ENCODE measurements around the gene IVD. TPM values are rescaled to one million over a fixed set of nuclear protein-coding genes. Genes with fewer than 3 reads are reported as not detected.

IVD gene
- total RNA-seq, 4 donors from 2014 or later, result 38.8 to 50.7 (median 44.7) TPM

- H3K27ac ChIP-seq (replicated peaks in 1 of 4), result peak overlapping the region in 1 of 4 donors; percentile 89
- intact Hi-C loops (cut with DNase I), result no loop called here
- peaks cover 0 to 34% (median 15%) of the 10 kb centered on the region in 4 donors for H3K27me3 ChIP-seq
- DNase-seq (ENCODE audit: extremely low spot score), result no peak
- no peaks in the 10 kb centered on the region for H3K9me3 ChIP-seq
- peaks cover 52 to 67% (median 63%) of the 10 kb centered on the region in 4 donors for H3K4me1 ChIP-seq
- 30% methylated on average over 14 of the region's 15 CpGs for WGBS
- H3K36me3 ChIP-seq, result no peaks in the 10 kb centered on the region
- TF ChIP-seq POLR2AphosphoS5 (IDR thresholded peaks at IDR 0.05) (no peak), POLR2A (IDR thresholded peaks at IDR 0.05; ENCODE audit: low read depth) (no peak), EP300 (IDR thresholded peaks at IDR 0.05) (no peak)
- TF ChIP-seq, protein P1, sequence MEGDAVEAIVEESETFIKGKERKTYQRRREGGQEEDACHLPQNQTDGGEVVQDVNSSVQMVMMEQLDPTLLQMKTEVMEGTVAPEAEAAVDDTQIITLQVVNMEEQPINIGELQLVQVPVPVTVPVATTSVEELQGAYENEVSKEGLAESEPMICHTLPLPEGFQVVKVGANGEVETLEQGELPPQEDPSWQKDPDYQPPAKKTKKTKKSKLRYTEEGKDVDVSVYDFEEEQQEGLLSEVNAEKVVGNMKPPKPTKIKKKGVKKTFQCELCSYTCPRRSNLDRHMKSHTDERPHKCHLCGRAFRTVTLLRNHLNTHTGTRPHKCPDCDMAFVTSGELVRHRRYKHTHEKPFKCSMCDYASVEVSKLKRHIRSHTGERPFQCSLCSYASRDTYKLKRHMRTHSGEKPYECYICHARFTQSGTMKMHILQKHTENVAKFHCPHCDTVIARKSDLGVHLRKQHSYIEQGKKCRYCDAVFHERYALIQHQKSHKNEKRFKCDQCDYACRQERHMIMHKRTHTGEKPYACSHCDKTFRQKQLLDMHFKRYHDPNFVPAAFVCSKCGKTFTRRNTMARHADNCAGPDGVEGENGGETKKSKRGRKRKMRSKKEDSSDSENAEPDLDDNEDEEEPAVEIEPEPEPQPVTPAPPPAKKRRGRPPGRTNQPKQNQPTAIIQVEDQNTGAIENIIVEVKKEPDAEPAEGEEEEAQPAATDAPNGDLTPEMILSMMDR (IDR thresholded peaks at IDR 0.05), result no peak
- peak overlapping the region; percentile 96 to 100 (median 96) for H3K4me3 ChIP-seq
Observed at GRCh38 chr15:40439461-40439959, 33.9 kb downstream of the IVD start.

- Histone ChIP-seq H3K4me3 (peak overlapping the region; percentile 96 to 100 (median 96)), H3K36me3 (no peaks in the 10 kb centered on the region), H3K27me3 (peaks cover 0 to 34% (median 15%) of the 10 kb centered on the region in 4 donors), H3K27ac (replicated peaks in 1 of 4) (peak overlapping the region in 2 of 4 donors; percentile 84 to 89), H3K4me1 (peaks cover 59 to 74% (median 69%) of the 10 kb centered on the region in 4 donors), H3K9me3 (no peaks in the 10 kb centered on the region)
- no peak for DNase-seq (ENCODE audit: extremely low spot score)
- intact Hi-C loops (cut with DNase I), result loop anchor here (10.0 kb wide), 1 partner anchor 155 kb away; the partner anchor contains the start of gene KNL1
- TF ChIP-seq EP300 (IDR thresholded peaks at IDR 0.05) (no peak), POLR2AphosphoS5 (IDR thresholded peaks at IDR 0.05) (no peak), POLR2A (IDR thresholded peaks at IDR 0.05; ENCODE audit: low read depth) (no peak)
- TF ChIP-seq, protein P1 (IDR thresholded peaks at IDR 0.05), result no peak
- 1% methylated on average over 33 of the region's 35 CpGs for WGBS
Observed at GRCh38 chr15:40439960-40440742, 34.6 kb downstream of the IVD start.

- Histone ChIP-seq H3K4me3 (peak within 1 kb of the TSS; percentile 96 to 100 (median 96)), H3K36me3 (no peaks in the 10 kb centered on the region), H3K27me3 (peaks cover 0 to 31% (median 12%) of the 10 kb centered on the region in 4 donors), H3K4me1 (peaks cover 63 to 75% (median 71%) of the 10 kb centered on the region in 4 donors), H3K27ac (replicated peaks in 1 of 4) (peak within 1 kb of the TSS; percentile 84 to 89 (median 86)), H3K9me3 (no peaks in the 10 kb centered on the region)
- WGBS, result no CpG with 5 or more reads among the region's 119 CpGs
- peak; percentile 99 for DNase-seq (ENCODE audit: extremely low spot score)
- intact Hi-C loops (cut with DNase I), result loop anchor here (10.0 kb wide), 1 partner anchor 154 kb away; the partner anchor contains the start of gene KNL1
- TF ChIP-seq EP300 (IDR thresholded peaks at IDR 0.05) (no peak), POLR2AphosphoS5 (IDR thresholded peaks at IDR 0.05) (peak; percentile 65 to 71)
- TF ChIP-seq, protein P1 (IDR thresholded peaks at IDR 0.05), result peak in 1 of 3 experiments; percentile 8
Observed at GRCh38 chr15:40440743-40441564, 35.4 kb downstream of the IVD start, which contains the start of gene BAHD1. BAHD1 (plus strand) TSS chr15:40440953; CDS start chr15:40458465, 17,512 bp downstream.

GRCh38 chr15:40441565-40442531 lies 36.3 kb downstream of the IVD start:
- intact Hi-C loops (cut with DNase I), result loop anchor here (10.0 kb wide), 1 partner anchor 153 kb away; the partner anchor contains the start of gene KNL1
- TF ChIP-seq POLR2A (IDR thresholded peaks at IDR 0.05; ENCODE audit: low read depth) (no peak), EP300 (IDR thresholded peaks at IDR 0.05) (no peak), POLR2AphosphoS5 (IDR thresholded peaks at IDR 0.05) (no peak)
- TF ChIP-seq, protein P1 (IDR thresholded peaks at IDR 0.05), result peak; percentile 29 to 36 (median 32)
- Histone ChIP-seq H3K4me1 (peaks cover 58 to 69% (median 62%) of the 10 kb centered on the region in 4 donors), H3K27ac (replicated peaks in 1 of 4) (peak overlapping the region; percentile 45 to 89 (median 85)), H3K4me3 (peak overlapping the region; percentile 96 to 100 (median 96)), H3K36me3 (no peaks in the 10 kb centered on the region), H3K9me3 (no peaks in the 10 kb centered on the region), H3K27me3 (peaks cover 0 to 22% (median 7%) of the 10 kb centered on the region in 4 donors)
- DNase-seq (ENCODE audit: extremely low spot score), result no peak
- WGBS, result 2% methylated on average over 8 of the region's 119 CpGs

Data from esophagus muscularis mucosa (tissue), 4 donors.